ENCODE measurements around the gene DMRTC2.

DMRTC2 gene

GRCh38 chr19:41866284-41866683, 21.4 kb downstream of the DMRTC2 start:
- Histone ChIP-seq H4K20me1 (ENCODE audit: low read depth, low read length) (peaks cover 30% of the 10 kb centered on the region; the same call in 1 of the 2 replicates), H2AFZ (ENCODE audit: low read depth, low read length, severe bottlenecking) (no peak overlapping the region), H3K27ac (ENCODE audit: low read depth, low read length) (peak overlapping the region; percentile 18)

GRCh38 chr19:41868120-41868988, 23.5 kb downstream of the DMRTC2 start:
- no peaks in the 10 kb centered on the region for H3K9me3 ChIP-seq (ENCODE audit: insufficient read depth, low read length)
- H3K9ac ChIP-seq (ENCODE audit: low read length), result no peak overlapping the region
- H3K27me3 ChIP-seq (ENCODE audit: low read length), result no peaks in the 10 kb centered on the region
- peaks cover 87% of the 10 kb centered on the region for H3F3A ChIP-seq (ENCODE audit: insufficient read depth)
- H3K9me2 ChIP-seq (replicated peaks; ENCODE audit: insufficient read depth, low read length), result no peaks in the 10 kb centered on the region
- H3K27ac ChIP-seq (ENCODE audit: low read depth, low read length), result peak overlapping the region; percentile 66
- H3K79me2 ChIP-seq (ENCODE audit: insufficient read depth, low read length), result peaks cover 49% of the 10 kb centered on the region
- peaks cover 13% of the 10 kb centered on the region; the same call in 1 of the 2 replicates for H4K20me1 ChIP-seq (ENCODE audit: low read depth, low read length)
- H2AFZ ChIP-seq (ENCODE audit: low read depth, low read length, severe bottlenecking), result no peak overlapping the region
- peaks cover 17% of the 10 kb centered on the region for H3K36me3 ChIP-seq (ENCODE audit: low read length)
- no peak overlapping the region for H3K4me3 ChIP-seq (ENCODE audit: insufficient read depth, low read length, poor library complexity, severe bottlenecking)
- TF ChIP-seq CTCF (IDR thresholded peaks at IDR 0.05; ENCODE audit: insufficient read depth, low read length, poor library complexity, severe bottlenecking), result no peak
- no peak for TF ChIP-seq EZH2phosphoT487 (conservative IDR thresholded peaks at IDR 0.05; ENCODE audit: low read length)
- peak overlapping the region; percentile 19 for H3K4me2 ChIP-seq (ENCODE audit: low read depth, low read length, poor library complexity, severe bottlenecking)

More at GRCh38 chr19:41866284-41866683, 21.4 kb downstream of the DMRTC2 start:
- Histone ChIP-seq H3K36me3 (ENCODE audit: low read length) (peaks cover 38% of the 10 kb centered on the region), H3K4me2 (ENCODE audit: low read depth, low read length, poor library complexity, severe bottlenecking) (peak overlapping the region; percentile 11), H3K9me3 (ENCODE audit: insufficient read depth, low read length) (no peaks in the 10 kb centered on the region), H3F3A (ENCODE audit: insufficient read depth) (peaks cover 86% of the 10 kb centered on the region), H3K4me3 (ENCODE audit: insufficient read depth, low read length, poor library complexity, severe bottlenecking) (no peak overlapping the region), H3K9me2 (replicated peaks; ENCODE audit: insufficient read depth, low read length) (no peaks in the 10 kb centered on the region), H3K9ac (ENCODE audit: low read length) (peak overlapping the region; percentile 1; the same call in 1 of the 2 replicates), H3K79me2 (ENCODE audit: insufficient read depth, low read length) (peaks cover 69% of the 10 kb centered on the region), H3K27me3 (ENCODE audit: low read length) (no peaks in the 10 kb centered on the region)
- TF ChIP-seq EZH2phosphoT487 (conservative IDR thresholded peaks at IDR 0.05; ENCODE audit: low read length) (no peak), CTCF (IDR thresholded peaks at IDR 0.05; ENCODE audit: insufficient read depth, low read length, poor library complexity, severe bottlenecking) (no peak)

- Histone ChIP-seq H3K9ac (ENCODE audit: low read length) (no peak overlapping the region), H3K9me3 (ENCODE audit: insufficient read depth, low read length) (no peaks in the 10 kb centered on the region), H3K9me2 (replicated peaks; ENCODE audit: insufficient read depth, low read length) (no peaks in the 10 kb centered on the region), H3F3A (ENCODE audit: insufficient read depth) (peaks cover 88% of the 10 kb centered on the region), H3K79me2 (ENCODE audit: insufficient read depth, low read length) (peaks cover 43% of the 10 kb centered on the region), H3K36me3 (ENCODE audit: low read length) (peaks cover 15% of the 10 kb centered on the region), H2AFZ (ENCODE audit: low read depth, low read length, severe bottlenecking) (no peak overlapping the region), H3K4me3 (ENCODE audit: insufficient read depth, low read length, poor library complexity, severe bottlenecking) (no peak overlapping the region), H3K27ac (ENCODE audit: low read depth, low read length) (peak overlapping the region; percentile 66), H3K27me3 (ENCODE audit: low read length) (no peaks in the 10 kb centered on the region), H4K20me1 (ENCODE audit: low read depth, low read length) (peaks cover 10% of the 10 kb centered on the region; the same call in 1 of the 2 replicates), H3K4me2 (ENCODE audit: low read depth, low read length, poor library complexity, severe bottlenecking) (no peak overlapping the region)
- TF ChIP-seq EZH2phosphoT487 (conservative IDR thresholded peaks at IDR 0.05; ENCODE audit: low read length) (no peak), CTCF (IDR thresholded peaks at IDR 0.05; ENCODE audit: insufficient read depth, low read length, poor library complexity, severe bottlenecking) (no peak)
These were observed 24.1 kb downstream of the DMRTC2 start for GRCh38 chr19:41868989-41869300.

Data from SU-DHL-6 (cell line).